Caco-2 (cell line): ENCODE data around the gene ADH1B. TPM values are rescaled to one million over a fixed set of nuclear protein-coding genes. Genes with fewer than 3 reads are reported as not detected.

ENCODE experiments used
- BruUV-seq: library from RNA; stranded (reverse); fragments of 400-500 nt; replicated peaks from 2 replicates; lab custom pipeline; 2021; lab: Mats Ljungman, UMichigan
- CTCF ChIA-PET: fragments of 300-600 bp; sonication (Branson Sonifier 250); formaldehyde crosslinking; loops from one replicate; lab custom pipeline; 2022; ENCODE audit warnings: antibody characterized with exemption; lab: Charles Lee
- POLR2A ChIA-PET: fragments of 300-600 bp; sonication (Branson Sonifier 250); formaldehyde crosslinking; loops from one replicate; lab custom pipeline; 2022; ENCODE audit warnings: antibody characterized with exemption; lab: Charles Lee
- DNase-seq, 2 experiments: peaks; one replicate each; pipeline versions ENCODE4 v3.0.0 to v3.0.0-alpha.2; 2020 to 2022
- H3K27me3 ChIP-seq: replicated peaks from 2 replicates; pipeline ENCODE4 v1.6.0; 2011; ENCODE audit warnings: low read length; ENCODE audit not compliant: control insufficient read depth, insufficient read depth
- H3K36me3 ChIP-seq: 2 replicates; pipeline ENCODE4 v1.5.1; 2011; ENCODE audit warnings: low read length; ENCODE audit not compliant: control insufficient read depth, insufficient read depth
- H3K4me1 ChIP-seq: fragments of 250-450 bp; sonication (Bioruptor Pico); 2 replicates; pipeline ENCODE4 v1.5.1; 2020; ENCODE audit warnings: mild to moderate bottlenecking
- H3K4me3 ChIP-seq: 2 replicates; pipeline ENCODE4 v1.5.1; 2011; ENCODE audit warnings: low read depth, mild to moderate bottlenecking, control low read depth, low read length
- H3K9me3 ChIP-seq: fragments of 250-450 bp; sonication (Bioruptor Pico); 2 replicates; pipeline ENCODE4 v1.5.1; 2020; ENCODE audit warnings: mild to moderate bottlenecking, moderate library complexity
- H3K27ac Mint-ChIP-seq: one replicate; pipeline ENCODE4 v1.8.0; 2022; ENCODE audit warnings: mixed read lengths; ENCODE audit not compliant: unreplicated experiment
- H3K27me3 Mint-ChIP-seq: one replicate; pipeline ENCODE4 v1.8.0; 2022; ENCODE audit warnings: mixed read lengths; ENCODE audit not compliant: insufficient read depth, unreplicated experiment
- H3K36me3 Mint-ChIP-seq: one replicate; pipeline ENCODE4 v1.8.0; 2022; ENCODE audit warnings: mild to moderate bottlenecking, mixed read lengths; ENCODE audit not compliant: insufficient read depth, unreplicated experiment
- H3K4me1 Mint-ChIP-seq: one replicate; pipeline ENCODE4 v1.8.0; 2022; ENCODE audit warnings: low read depth, mixed read lengths; ENCODE audit not compliant: unreplicated experiment
- H3K4me3 Mint-ChIP-seq: one replicate; pipeline ENCODE4 v1.8.0; 2022; ENCODE audit warnings: mild to moderate bottlenecking, moderate library complexity, mixed read lengths; ENCODE audit not compliant: unreplicated experiment
- H3K9me3 Mint-ChIP-seq: one replicate; pipeline ENCODE4 v1.8.0; 2022; ENCODE audit warnings: mixed read lengths; ENCODE audit not compliant: unreplicated experiment
- CTCF ChIP-seq, 2 experiments: fragments of 200-600 bp in 1 of 2; IDR thresholded peaks; 1 replicate in 1 of 2; 2 replicates in 1 of 2; pipeline versions ENCODE4 v1.5.1 to v1.8.0; 2011 to 2022; ENCODE audit warnings: antibody characterized with exemption in 1 of 2, control low read depth in 1 of 2, inconsistent platforms in 1 of 2, low read depth in 1 of 2, low read length in 1 of 2, mild to moderate bottlenecking in 1 of 2, moderate library complexity in 1 of 2; ENCODE audit not compliant: insufficient read depth in 1 of 2, severe bottlenecking in 1 of 2, unreplicated experiment in 1 of 2
- intact Hi-C: fragments of 100-400 bp; cut with micrococcal nuclease; formaldehyde crosslinking; loops from one replicate; pipeline ENCODE4 v1.10.0; 2022; ENCODE audit not compliant: unreplicated experiment
- total RNA-seq: library from RNA; stranded (reverse); gene quantifications from 2 replicates; pipeline ENCODE4 v1.2.3, GENCODE V29; 2022

The ADH1B gene
- total RNA-seq, 1 experiment from 2014 or later = not detected

- Mint-ChIP-seq H3K36me3 (no peaks in the 10 kb centered on the region), H3K9me3 (no peaks in the 10 kb centered on the region), H3K27me3 (no peaks in the 10 kb centered on the region), H3K27ac (no peak overlapping the region), H3K4me3 (no peak overlapping the region), H3K4me1 (no peaks in the 10 kb centered on the region)
- no peaks in the 10 kb centered on the region for H3K4me1 ChIP-seq
- ChIA-PET CTCF (no interaction called here), POLR2A (no interaction called here)
- H3K9me3 ChIP-seq = no peaks in the 10 kb centered on the region; the same call in 1 of the 2 replicates
- H3K4me3 ChIP-seq = no peak overlapping the region
- intact Hi-C loops = no loop called here
- no peak for TF ChIP-seq CTCF (IDR thresholded peaks at IDR 0.05; ENCODE audit: insufficient read depth in 1 of 2, low read depth in 1 of 2, low read length in 1 of 2, severe bottlenecking in 1 of 2, unreplicated experiment in 1 of 2)
- no peaks in the 10 kb centered on the region for H3K27me3 ChIP-seq
- no peaks in the 10 kb centered on the region for H3K36me3 ChIP-seq
- no peak for DNase-seq
- no TSS peak for BruUV-seq
Observed at GRCh38 chr4:99362768-99363167, 41.6 kb upstream of the ADH1B start.

- Mint-ChIP-seq H3K27ac (no peak overlapping the region), H3K4me1 (no peaks in the 10 kb centered on the region), H3K9me3 (no peaks in the 10 kb centered on the region), H3K36me3 (no peaks in the 10 kb centered on the region), H3K27me3 (no peaks in the 10 kb centered on the region), H3K4me3 (no peak overlapping the region)
- no TSS peak for BruUV-seq
- H3K9me3 ChIP-seq = no peaks in the 10 kb centered on the region; the same call in 1 of the 2 replicates
- POLR2A ChIA-PET = no interaction called here
- CTCF ChIA-PET = no interaction called here
- no peaks in the 10 kb centered on the region for H3K36me3 ChIP-seq
- no peaks in the 10 kb centered on the region for H3K4me1 ChIP-seq
- no peak for TF ChIP-seq CTCF (IDR thresholded peaks at IDR 0.05; ENCODE audit: insufficient read depth in 1 of 2, low read depth in 1 of 2, low read length in 1 of 2, severe bottlenecking in 1 of 2, unreplicated experiment in 1 of 2)
- H3K27me3 ChIP-seq = no peaks in the 10 kb centered on the region
- no peak overlapping the region for H3K4me3 ChIP-seq
- intact Hi-C loops = no loop called here
- DNase-seq = no peak
Observed at GRCh38 chr4:99361899-99362275, 40.7 kb upstream of the ADH1B start.

- no peak for TF ChIP-seq CTCF (IDR thresholded peaks at IDR 0.05; ENCODE audit: insufficient read depth in 1 of 2, low read depth in 1 of 2, low read length in 1 of 2, severe bottlenecking in 1 of 2, unreplicated experiment in 1 of 2)
- Histone ChIP-seq H3K4me3 (no peak overlapping the region), H3K9me3 (no peaks in the 10 kb centered on the region; the same call in 1 of the 2 replicates), H3K36me3 (no peaks in the 10 kb centered on the region), H3K27me3 (no peaks in the 10 kb centered on the region), H3K4me1 (no peaks in the 10 kb centered on the region)
- Mint-ChIP-seq H3K4me3 (no peak overlapping the region), H3K27ac (no peak overlapping the region), H3K9me3 (no peaks in the 10 kb centered on the region), H3K36me3 (no peaks in the 10 kb centered on the region), H3K4me1 (no peaks in the 10 kb centered on the region), H3K27me3 (no peaks in the 10 kb centered on the region)
- intact Hi-C loops = no loop called here
- no TSS peak for BruUV-seq
- DNase-seq = no peak
- ChIA-PET CTCF (no interaction called here), POLR2A (no interaction called here)
Observed at GRCh38 chr4:99361268-99361898, 40.2 kb upstream of the ADH1B start.
